K562 (cell line): ENCODE measurements around the gene ZNF213. TPM values are rescaled to one million over a fixed set of nuclear protein-coding genes. Genes with fewer than 3 reads are reported as not detected.

Experiments used
- ATAC-seq: fragments of 200-7000 bp; cut with Tn5 transposase; 3 replicates; pipeline ENCODE4 v1.9.1; 2020; ENCODE audit warnings: moderate library complexity
- BruUV-seq: library from RNA; stranded (reverse); fragments of 400-500 nt; replicated peaks from 2 replicates; lab custom pipeline; 2021; lab: Mats Ljungman, UMichigan
- CTCF ChIA-PET: fragments of 300-600 bp; formaldehyde crosslinking; extraction: SDS; loops from one replicate; lab custom pipeline; 2021; ENCODE audit warnings: low intra/inter-chr PET ratio; lab: Yijun Ruan, JAX
- POLR2A ChIA-PET: fragments of 300-600, 350-650 bp; sonication (Branson Sonifier 250); formaldehyde crosslinking; extraction: SDS; loops from one replicate; lab custom pipeline; 2021; ENCODE audit warnings: antibody characterized with exemption, inconsistent platforms; lab: Yijun Ruan, JAX
- DNase-seq, 4 experiments: peaks; one replicate each; pipeline versions ENCODE4 v3.0.0 to v3.0.0-alpha.2; 2011 to 2018; ENCODE audit warnings: low spot score in 3 of 4, mixed read lengths in 3 of 4; ENCODE audit errors: extremely low read depth in 1 of 4
- FAIRE-seq: peaks from 2 replicates; lab custom pipeline; 2011; peaks lifted over from hg19 to GRCh38; lab: Jason Lieb, UNC
- H2AFZ ChIP-seq: 2 replicates; pipeline ENCODE4 v1.6.0; 2011; ENCODE audit warnings: low read depth, low read length, control low read depth, inconsistent platforms
- H3K27ac ChIP-seq: fragments of 200-600 bp; 3 replicates; pipeline ENCODE4 v1.8.0; 2011; ENCODE audit warnings: low read depth, mild to moderate bottlenecking, control low read depth, inconsistent platforms, low read length, moderate library complexity, mixed read lengths; ENCODE audit errors: extremely low read depth
- H3K27me3 ChIP-seq, 2 experiments: fragments of 300-600 bp in 1 of 2; 2 replicates in 1 of 2; 3 replicates in 1 of 2; pipeline versions ENCODE4 v1.6.0 to v1.8.0; 2011; ENCODE audit warnings: inconsistent platforms in 2 of 2, low read length in 2 of 2, mild to moderate bottlenecking in 1 of 2, mixed read lengths in 1 of 2, moderate library complexity in 1 of 2; ENCODE audit not compliant: control insufficient read depth in 2 of 2, insufficient read depth in 2 of 2
- H3K36me3 ChIP-seq: fragments of 300-600 bp; 3 replicates; pipeline ENCODE4 v1.8.0; 2011; ENCODE audit warnings: mild to moderate bottlenecking, low read length, inconsistent platforms; ENCODE audit not compliant: control insufficient read depth, insufficient read depth
- H3K4me1 ChIP-seq, 2 experiments: fragments of 200-600 bp in 1 of 2; replicated peaks in 1 of 2; 2 replicates in 1 of 2; 3 replicates in 1 of 2; pipeline versions ENCODE4 v1.5.1 to v1.8.0; 2011; ENCODE audit warnings: inconsistent platforms in 2 of 2, low read length in 2 of 2, mild to moderate bottlenecking in 1 of 2, mixed read lengths in 1 of 2, moderate library complexity in 1 of 2; ENCODE audit not compliant: control insufficient read depth in 2 of 2, insufficient read depth in 2 of 2
- H3K4me2 ChIP-seq: 2 replicates; pipeline ENCODE4 v1.6.1; 2011; ENCODE audit warnings: low read length, control low read depth, inconsistent platforms, mixed read lengths; ENCODE audit not compliant: insufficient read depth
- H3K4me3 ChIP-seq: fragments of 200-600 bp; sonication (generic), shearing (Covaris generic); 2 replicates; pipeline ENCODE4 v1.5.1; 2016; ENCODE audit warnings: control low read depth, inconsistent platforms
- H3K79me2 ChIP-seq: fragments of 200-600 bp; 3 replicates; pipeline ENCODE4 v1.8.0; 2011; ENCODE audit warnings: low read length, inconsistent platforms; ENCODE audit not compliant: control insufficient read depth, insufficient read depth
- H3K9ac ChIP-seq, 2 experiments: 2 replicates each; pipeline versions ENCODE4 v1.6.0 to v1.6.1; 2011; ENCODE audit warnings: low read depth in 2 of 2, low read length in 2 of 2, control low read depth in 1 of 2, inconsistent platforms in 1 of 2, mild to moderate bottlenecking in 1 of 2, mixed read lengths in 1 of 2; ENCODE audit not compliant: insufficient read depth in 1 of 2
- H3K9me1 ChIP-seq: one replicate; pipeline ENCODE4 v1.6.0; 2011; ENCODE audit warnings: inconsistent platforms, mild to moderate bottlenecking, low read length, moderate library complexity; ENCODE audit not compliant: control insufficient read depth, insufficient read depth
- H3K9me3 ChIP-seq: replicated peaks from 2 replicates; pipeline ENCODE4 v1.5.1; 2011; ENCODE audit warnings: low read depth, low read length, inconsistent platforms; ENCODE audit not compliant: control insufficient read depth, insufficient read depth
- H4K20me1 ChIP-seq: replicated peaks from 2 replicates; pipeline ENCODE4 v1.6.1; 2011; ENCODE audit warnings: low read length, inconsistent platforms, mixed read lengths; ENCODE audit not compliant: control insufficient read depth, insufficient read depth
- CAMTA2 ChIP-seq: fragments of 250-450 bp; sonication (Bioruptor Pico); conservative IDR thresholded peaks from 2 replicates; pipeline ENCODE4 v1.5.1; 2022
- CBFA2T3 ChIP-seq: fragments of 450-650 bp; IDR thresholded peaks from 2 replicates; pipeline ENCODE4 v1.6.1; 2017
- CCNT2 ChIP-seq: IDR thresholded peaks from 2 replicates; pipeline ENCODE4 v1.6.1; 2011; ENCODE audit warnings: borderline replicate concordance, low read depth, mild to moderate bottlenecking, moderate library complexity, mixed read lengths, low read length; ENCODE audit not compliant: insufficient read length; ENCODE audit errors: extremely low read depth
- CHCHD3 ChIP-seq: fragments of 250-450 bp; sonication (Bioruptor Pico); IDR thresholded peaks from 2 replicates; pipeline ENCODE4 v2.1.2; 2022; ENCODE audit warnings: mild to moderate bottlenecking
- DPF2 ChIP-seq: fragments of 450-650 bp; IDR thresholded peaks from 2 replicates; pipeline ENCODE4 v1.6.1; 2016
- KDM4B ChIP-seq, 2 experiments: fragments of 450-650 bp in 1 of 2; sonication (generic) in 1 of 2; IDR thresholded peaks; 2 replicates each; pipeline ENCODE4 v1.6.1; 2016 to 2017; ENCODE audit warnings: borderline replicate concordance in 2 of 2, antibody characterized with exemption in 1 of 2, low read depth in 1 of 2, mild to moderate bottlenecking in 1 of 2
- MYC ChIP-seq, 2 experiments: fragments of 250-450 bp in 1 of 2; sonication (Bioruptor Pico) in 1 of 2; IDR thresholded peaks; 2 replicates each; pipeline versions ENCODE4 v1.5.1 to v1.6.1; 2012 to 2021; ENCODE audit warnings: low read depth in 2 of 2, borderline replicate concordance in 1 of 2, improper control_type of control experiment in 1 of 2, low read length in 1 of 2, mild to moderate bottlenecking in 1 of 2, moderate library complexity in 1 of 2
- SMARCA4 ChIP-seq: fragments of 450-650 bp; IDR thresholded peaks from 2 replicates; pipeline ENCODE4 v1.6.1; 2016
- SP1 ChIP-seq: sonication (generic); formaldehyde crosslinking; IDR thresholded peaks from 2 replicates; pipeline ENCODE4 v1.8.1; 2022; ENCODE audit warnings: mild to moderate bottlenecking, missing genetic modification reagents
- ZFX ChIP-seq: sonication (generic); formaldehyde crosslinking; IDR thresholded peaks from 2 replicates; pipeline ENCODE4 v1.8.0; 2022; ENCODE audit warnings: mild to moderate bottlenecking, missing genetic modification reagents, moderate library complexity
- ZNF77 ChIP-seq: fragments of 250-450 bp; sonication (Bioruptor Pico); IDR thresholded peaks from 2 replicates; pipeline ENCODE4 v1.5.0; 2020
- WGBS: fragments of 100-300 bp; shearing (Covaris generic); methylation state at CpG from one replicate; pipeline ENCODE4 v1.1.6; 2016; ENCODE audit warnings: low coverage, mixed read lengths; ENCODE audit not compliant: insufficient coverage; ENCODE audit errors: missing lambda C conversion rate; 5-methylcytosine and 5-hydroxymethylcytosine counted together
- in situ Hi-C: fragments of 300-500 bp; cut with MboI; formaldehyde crosslinking; loops from 4 replicates; pipeline ENCODE4 v1.15.0; 2018; ENCODE audit warnings: inconsistent platforms, mixed read lengths
- intact Hi-C: fragments of 100-400 bp; cut with micrococcal nuclease; formaldehyde crosslinking; loops from 2 replicates; pipeline ENCODE4 v1.14.2; 2022
- polyA plus RNA-seq, 8 experiments: library from polyadenylated mRNA; depleted of rRNA in 4 of 8; stranded (reverse) in 5 of 8; unstranded in 3 of 8; fragments of >200 nt; fragmentation: Nextera tagmentation in 2 of 8; fragmentation: Illumina TruSeq in 1 of 8; extraction: Ambion mirVana in 2 of 8; extraction: Trizol in 1 of 8; gene quantifications; 2 replicates each; pipeline versions ENCODE4 v1.2.1 to v1.2.3, GENCODE V29; 2011 to 2014; ENCODE audit warnings: inconsistent platforms in 1 of 8, missing spikeins in 1 of 8
- total RNA-seq, 7 experiments: library from RNA; depleted of rRNA in 6 of 7; stranded (reverse); fragments of >200 nt in 6 of 7; fragmentation: Illumina TruSeq in 2 of 7; extraction: Trizol in 2 of 7; gene quantifications; 2 replicates each; pipeline versions ENCODE4 v1.2.1 to v1.2.3, GENCODE V29; 2011 to 2021; ENCODE audit warnings: low replicate concordance in 1 of 7
- TF ChIP-seq, protein P1 (sequence below): fragments of 450-650 bp; IDR thresholded peaks from 2 replicates; pipeline ENCODE4 v1.6.1; 2014; ENCODE audit warnings: low read depth, mild to moderate bottlenecking, moderate library complexity, borderline replicate concordance
- TF ChIP-seq, protein P2 (sequence below): fragments of 450-650 bp; IDR thresholded peaks from 2 replicates; pipeline ENCODE4 v1.6.1; 2016
- TF ChIP-seq, protein P3 (sequence below): sonication (generic); formaldehyde crosslinking; IDR thresholded peaks from 2 replicates; pipeline ENCODE4 v1.8.0; 2023; ENCODE audit warnings: mild to moderate bottlenecking, missing genetic modification reagents
- TF ChIP-seq, protein P4 (sequence below): sonication (generic); formaldehyde crosslinking; IDR thresholded peaks from 2 replicates; pipeline ENCODE4 v1.5.0; 2020; ENCODE audit warnings: missing genetic modification reagents

ZNF213 gene
- total and polyA plus RNA-seq, 9 of the 15 experiments (the other 6 are each of a cell fraction or from before 2014, with no cell fraction given): 0.49 to 10.0 (median 1.8) TPM

GRCh38 chr16:3123986-3124886 lies 10.6 kb upstream of the ZNF213 start:
- peak overlapping the region; percentile 99 for H3K4me2 ChIP-seq
- FAIRE-seq: peak; percentile 93
- peak; percentile 94 to 98 (median 96) for DNase-seq
- H3K9me3 ChIP-seq: no peaks in the 10 kb centered on the region
- peak overlapping the region; percentile 69 to 98 for H3K9ac ChIP-seq
- H2AFZ ChIP-seq: peak overlapping the region; percentile 96
- H3K79me2 ChIP-seq: no peaks in the 10 kb centered on the region
- H3K36me3 ChIP-seq: peaks cover 17% of the 10 kb centered on the region; the same call in 2 of the 3 replicates
- ATAC-seq: peak; percentile 97
- H3K27me3 ChIP-seq: no peaks in the 10 kb centered on the region
- H3K4me1 ChIP-seq: peaks cover 13 to 29% of the 10 kb centered on the region in 2 experiments
- POLR2A ChIA-PET: interaction anchor here (0.8 to 1.3 kb wide), 3 partner anchors 12 to 86 kb away, joined by 3 read pairs; partner anchors contain the start of gene ZNF205
- H3K9me1 ChIP-seq: no peaks in the 10 kb centered on the region
- no TSS peak for BruUV-seq
- in situ Hi-C loops: no loop called here
- CTCF ChIA-PET: interaction anchor here (1.2 kb wide), 1 partner anchor 28 kb away, joined by 3 read pairs; no protein-coding TSS in a partner anchor
- under 1% methylated on average over 65 of the region's 72 CpGs for WGBS
- peak overlapping the region; percentile 58 for H3K27ac ChIP-seq
- H3K4me3 ChIP-seq: peak overlapping the region; percentile 91
- intact Hi-C loops: loop anchor here (2.0 kb wide), 1 partner anchor 29 kb away; no protein-coding TSS in a partner anchor
- no peaks in the 10 kb centered on the region for H4K20me1 ChIP-seq
- TF ChIP-seq, protein P1, sequence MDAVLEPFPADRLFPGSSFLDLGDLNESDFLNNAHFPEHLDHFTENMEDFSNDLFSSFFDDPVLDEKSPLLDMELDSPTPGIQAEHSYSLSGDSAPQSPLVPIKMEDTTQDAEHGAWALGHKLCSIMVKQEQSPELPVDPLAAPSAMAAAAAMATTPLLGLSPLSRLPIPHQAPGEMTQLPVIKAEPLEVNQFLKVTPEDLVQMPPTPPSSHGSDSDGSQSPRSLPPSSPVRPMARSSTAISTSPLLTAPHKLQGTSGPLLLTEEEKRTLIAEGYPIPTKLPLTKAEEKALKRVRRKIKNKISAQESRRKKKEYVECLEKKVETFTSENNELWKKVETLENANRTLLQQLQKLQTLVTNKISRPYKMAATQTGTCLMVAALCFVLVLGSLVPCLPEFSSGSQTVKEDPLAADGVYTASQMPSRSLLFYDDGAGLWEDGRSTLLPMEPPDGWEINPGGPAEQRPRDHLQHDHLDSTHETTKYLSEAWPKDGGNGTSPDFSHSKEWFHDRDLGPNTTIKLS: peak; percentile 61; the same call in 1 of the 2 replicates
- TF ChIP-seq CCNT2: peak; percentile 8
- TF ChIP-seq DPF2: 0 out of 2 replicates have a peak, but pooled peaks have one; percentile 43
- peak; percentile 54; the same call in 1 of the 2 replicates for TF ChIP-seq CBFA2T3
- peak; percentile 78 for TF ChIP-seq ZFX (CRISPR knock-in tag)
- TF ChIP-seq, protein P2, sequence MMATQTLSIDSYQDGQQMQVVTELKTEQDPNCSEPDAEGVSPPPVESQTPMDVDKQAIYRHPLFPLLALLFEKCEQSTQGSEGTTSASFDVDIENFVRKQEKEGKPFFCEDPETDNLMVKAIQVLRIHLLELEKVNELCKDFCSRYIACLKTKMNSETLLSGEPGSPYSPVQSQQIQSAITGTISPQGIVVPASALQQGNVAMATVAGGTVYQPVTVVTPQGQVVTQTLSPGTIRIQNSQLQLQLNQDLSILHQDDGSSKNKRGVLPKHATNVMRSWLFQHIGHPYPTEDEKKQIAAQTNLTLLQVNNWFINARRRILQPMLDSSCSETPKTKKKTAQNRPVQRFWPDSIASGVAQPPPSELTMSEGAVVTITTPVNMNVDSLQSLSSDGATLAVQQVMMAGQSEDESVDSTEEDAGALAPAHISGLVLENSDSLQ: peak; percentile 70
- TF ChIP-seq CHCHD3: peak; percentile 77; the same call in 1 of the 2 replicates
- peak; percentile 13; the same call in 1 of the 2 replicates for TF ChIP-seq MYC (IDR thresholded peaks at IDR 0.05; ENCODE audit: low read depth, low read length)
- 0 out of 2 replicates have a peak, but pooled peaks have one; percentile 15 for TF ChIP-seq MYC (CRISPR knock-in tag; IDR thresholded peaks at IDR 0.05; ENCODE audit: borderline replicate concordance, low read depth)
- peak; percentile 42; the same call in 1 of the 2 replicates for TF ChIP-seq SMARCA4
- 0 out of 2 replicates have a peak, but pooled peaks have one; percentile 66 for TF ChIP-seq CAMTA2
- no peak for TF ChIP-seq ZNF77 (CRISPR knock-in tag)
- TF ChIP-seq, protein P3, sequence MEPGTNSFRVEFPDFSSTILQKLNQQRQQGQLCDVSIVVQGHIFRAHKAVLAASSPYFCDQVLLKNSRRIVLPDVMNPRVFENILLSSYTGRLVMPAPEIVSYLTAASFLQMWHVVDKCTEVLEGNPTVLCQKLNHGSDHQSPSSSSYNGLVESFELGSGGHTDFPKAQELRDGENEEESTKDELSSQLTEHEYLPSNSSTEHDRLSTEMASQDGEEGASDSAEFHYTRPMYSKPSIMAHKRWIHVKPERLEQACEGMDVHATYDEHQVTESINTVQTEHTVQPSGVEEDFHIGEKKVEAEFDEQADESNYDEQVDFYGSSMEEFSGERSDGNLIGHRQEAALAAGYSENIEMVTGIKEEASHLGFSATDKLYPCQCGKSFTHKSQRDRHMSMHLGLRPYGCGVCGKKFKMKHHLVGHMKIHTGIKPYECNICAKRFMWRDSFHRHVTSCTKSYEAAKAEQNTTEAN (CRISPR knock-in tag): no peak
- TF ChIP-seq KDM4B (IDR thresholded peaks at IDR 0.05; ENCODE audit: borderline replicate concordance in 2 of 2, low read depth in 1 of 2): 0 out of 4 replicates have a peak, but pooled peaks of 1 of the 2 experiments have one; percentile 26
- TF ChIP-seq, protein P4, sequence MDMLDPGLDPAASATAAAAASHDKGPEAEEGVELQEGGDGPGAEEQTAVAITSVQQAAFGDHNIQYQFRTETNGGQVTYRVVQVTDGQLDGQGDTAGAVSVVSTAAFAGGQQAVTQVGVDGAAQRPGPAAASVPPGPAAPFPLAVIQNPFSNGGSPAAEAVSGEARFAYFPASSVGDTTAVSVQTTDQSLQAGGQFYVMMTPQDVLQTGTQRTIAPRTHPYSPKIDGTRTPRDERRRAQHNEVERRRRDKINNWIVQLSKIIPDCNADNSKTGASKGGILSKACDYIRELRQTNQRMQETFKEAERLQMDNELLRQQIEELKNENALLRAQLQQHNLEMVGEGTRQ (CRISPR knock-in tag): peak; percentile 7; the same call in 1 of the 2 replicates
- TF ChIP-seq SP1: peak; percentile 96
